ENCODE results near the gene CFAP58.

- TF ChIP-seq CTCF (IDR thresholded peaks at IDR 0.05), result no peak
- no peak for TF ChIP-seq POLR2A (IDR thresholded peaks at IDR 0.05)
Observed at GRCh38 chr10:104336821-104337467, 16.7 kb upstream of the CFAP58 start.
